OCI-LY1 (cell line): Measurements from ENCODE around the gene ANO2.

ENCODE experiments used
- H2AFZ ChIP-seq: fragments of 200-600 bp; sonication (generic), shearing (Covaris generic); 2 replicates; pipeline ENCODE4 v1.6.0; 2014; ENCODE audit warnings: antibody characterized with exemption, mild to moderate bottlenecking, low read length
- H3F3A ChIP-seq: fragments of 200-600 bp; sonication (generic), shearing (Covaris generic); 2 replicates; pipeline ENCODE4 v1.6.0; 2014; ENCODE audit warnings: mild to moderate bottlenecking, antibody characterized with exemption, low read length, moderate library complexity; ENCODE audit not compliant: insufficient read depth
- H3K27ac ChIP-seq: fragments of 200-600 bp; sonication (generic); 2 replicates; pipeline ENCODE4 v1.5.1; 2014; ENCODE audit warnings: low read length, mixed run types, mild to moderate bottlenecking, low read depth; ENCODE audit not compliant: poor library complexity, severe bottlenecking
- H3K27me3 ChIP-seq: fragments of 200-600 bp; sonication (generic); 2 replicates; pipeline ENCODE4 v1.6.0; 2014; ENCODE audit warnings: antibody characterized with exemption, mild to moderate bottlenecking, low read length, moderate library complexity; ENCODE audit not compliant: insufficient read depth
- H3K36me3 ChIP-seq: fragments of 200-600 bp; sonication (generic); 2 replicates; pipeline ENCODE4 v1.6.1; 2014; ENCODE audit warnings: mild to moderate bottlenecking, antibody characterized with exemption, low read length, moderate library complexity, mixed read lengths; ENCODE audit not compliant: insufficient read depth
- H3K4me1 ChIP-seq: fragments of 200-600 bp; sonication (generic); 2 replicates; pipeline ENCODE4 v1.5.1; 2014; ENCODE audit warnings: mild to moderate bottlenecking, low read length, moderate library complexity; ENCODE audit not compliant: insufficient read depth, severe bottlenecking
- H3K4me2 ChIP-seq: fragments of 200-600 bp; sonication (generic), shearing (Covaris generic); 2 replicates; pipeline ENCODE4 v1.6.1; 2014; ENCODE audit warnings: low read length
- H3K4me3 ChIP-seq: fragments of 200-600 bp; sonication (generic); 2 replicates; pipeline ENCODE4 v1.5.1; 2014; ENCODE audit warnings: low read length, low read depth, mild to moderate bottlenecking, mixed read lengths; ENCODE audit not compliant: poor library complexity, severe bottlenecking
- H3K79me2 ChIP-seq: fragments of 200-600 bp; shearing (Covaris generic); 2 replicates; pipeline ENCODE4 v1.6.1; 2016; ENCODE audit warnings: mixed run types, low read length, mixed read lengths; ENCODE audit not compliant: insufficient read depth
- H3K9ac ChIP-seq: fragments of 200-600 bp; sonication (generic), shearing (Covaris generic); 2 replicates; pipeline ENCODE4 v1.6.1; 2014; ENCODE audit warnings: mild to moderate bottlenecking, low read length, mixed read lengths
- H3K9me2 ChIP-seq: fragments of 200-600 bp; sonication (generic), shearing (Covaris generic); 2 replicates; pipeline ENCODE4 v1.6.1; 2014; ENCODE audit warnings: low read depth, mild to moderate bottlenecking, low read length, mixed read lengths
- H3K9me3 ChIP-seq: fragments of 200-600 bp; shearing (Covaris generic); 2 replicates; pipeline ENCODE4 v1.6.1; 2014; ENCODE audit warnings: low read length, mixed read lengths
- H4K20me1 ChIP-seq: fragments of 200-600 bp; sonication (generic), shearing (Covaris generic); 2 replicates; pipeline ENCODE4 v1.6.0; 2016; ENCODE audit warnings: mild to moderate bottlenecking, low read length; ENCODE audit not compliant: insufficient read depth
- EZH2 ChIP-seq: fragments of 200-600 bp; sonication (generic), shearing (Covaris generic); IDR thresholded peaks from 2 replicates; pipeline ENCODE4 v1.8.0; 2017; ENCODE audit warnings: borderline replicate concordance, mixed run types, mild to moderate bottlenecking, antibody characterized with exemption, low read length, moderate library complexity, mixed read lengths
- TF ChIP-seq, protein P1 (sequence below): fragments of 200-600 bp; sonication (generic), shearing (Covaris generic); IDR thresholded peaks from 2 replicates; pipeline ENCODE4 v1.5.1; 2017; ENCODE audit warnings: mild to moderate bottlenecking, antibody characterized with exemption, low read length, moderate library complexity, mixed read lengths

The ANO2 gene

DNA sequence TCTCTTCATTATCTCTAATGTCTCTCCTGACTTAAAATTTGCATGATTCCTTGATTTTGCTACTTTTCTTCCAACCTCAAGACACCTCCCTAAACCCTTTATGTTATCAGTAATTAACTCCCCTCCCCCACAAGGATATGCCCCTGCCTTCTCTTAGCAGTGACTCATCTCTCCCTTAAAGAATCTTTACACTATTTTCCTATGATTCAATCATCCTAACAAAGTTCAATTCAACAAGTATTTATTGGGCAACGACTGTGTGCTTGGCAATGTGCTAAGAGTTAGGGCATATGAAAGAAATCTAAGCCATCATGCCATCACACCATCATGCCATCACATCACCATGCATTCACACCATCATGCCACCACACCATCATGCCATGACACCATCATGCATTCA, 80.1 kb downstream of the ANO2 start:
- Histone ChIP-seq H2AFZ (no peak overlapping the region), H3K4me2 (no peak overlapping the region), H3K36me3 (no peaks in the 10 kb centered on the region), H3F3A (no peaks in the 10 kb centered on the region), H3K4me3 (no peak overlapping the region), H3K9me3 (no peaks in the 10 kb centered on the region), H3K9ac (no peak overlapping the region), H3K4me1 (no peaks in the 10 kb centered on the region), H3K27ac (no peak overlapping the region), H4K20me1 (no peaks in the 10 kb centered on the region), H3K27me3 (no peaks in the 10 kb centered on the region), H3K79me2 (no peaks in the 10 kb centered on the region), H3K9me2 (no peaks in the 10 kb centered on the region)
- TF ChIP-seq, protein P1, sequence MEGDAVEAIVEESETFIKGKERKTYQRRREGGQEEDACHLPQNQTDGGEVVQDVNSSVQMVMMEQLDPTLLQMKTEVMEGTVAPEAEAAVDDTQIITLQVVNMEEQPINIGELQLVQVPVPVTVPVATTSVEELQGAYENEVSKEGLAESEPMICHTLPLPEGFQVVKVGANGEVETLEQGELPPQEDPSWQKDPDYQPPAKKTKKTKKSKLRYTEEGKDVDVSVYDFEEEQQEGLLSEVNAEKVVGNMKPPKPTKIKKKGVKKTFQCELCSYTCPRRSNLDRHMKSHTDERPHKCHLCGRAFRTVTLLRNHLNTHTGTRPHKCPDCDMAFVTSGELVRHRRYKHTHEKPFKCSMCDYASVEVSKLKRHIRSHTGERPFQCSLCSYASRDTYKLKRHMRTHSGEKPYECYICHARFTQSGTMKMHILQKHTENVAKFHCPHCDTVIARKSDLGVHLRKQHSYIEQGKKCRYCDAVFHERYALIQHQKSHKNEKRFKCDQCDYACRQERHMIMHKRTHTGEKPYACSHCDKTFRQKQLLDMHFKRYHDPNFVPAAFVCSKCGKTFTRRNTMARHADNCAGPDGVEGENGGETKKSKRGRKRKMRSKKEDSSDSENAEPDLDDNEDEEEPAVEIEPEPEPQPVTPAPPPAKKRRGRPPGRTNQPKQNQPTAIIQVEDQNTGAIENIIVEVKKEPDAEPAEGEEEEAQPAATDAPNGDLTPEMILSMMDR: no peak
- no peak for TF ChIP-seq EZH2

- H3F3A ChIP-seq: no peaks in the 10 kb centered on the region
- H3K36me3 ChIP-seq: no peaks in the 10 kb centered on the region
- TF ChIP-seq EZH2: no peak
- TF ChIP-seq, protein P1: no peak
- H3K27ac ChIP-seq: no peak overlapping the region
- no peak overlapping the region for H2AFZ ChIP-seq
- H3K79me2 ChIP-seq: no peaks in the 10 kb centered on the region
- H3K9ac ChIP-seq: no peak overlapping the region
- H4K20me1 ChIP-seq: no peaks in the 10 kb centered on the region
- H3K9me2 ChIP-seq: no peaks in the 10 kb centered on the region
- no peaks in the 10 kb centered on the region for H3K4me1 ChIP-seq
- no peaks in the 10 kb centered on the region for H3K9me3 ChIP-seq
- no peak overlapping the region for H3K4me3 ChIP-seq
- H3K4me2 ChIP-seq: no peak overlapping the region
- no peaks in the 10 kb centered on the region for H3K27me3 ChIP-seq
Observed at GRCh38 chr12:5864301-5864700, 80.8 kb downstream of the ANO2 start.

DNA sequence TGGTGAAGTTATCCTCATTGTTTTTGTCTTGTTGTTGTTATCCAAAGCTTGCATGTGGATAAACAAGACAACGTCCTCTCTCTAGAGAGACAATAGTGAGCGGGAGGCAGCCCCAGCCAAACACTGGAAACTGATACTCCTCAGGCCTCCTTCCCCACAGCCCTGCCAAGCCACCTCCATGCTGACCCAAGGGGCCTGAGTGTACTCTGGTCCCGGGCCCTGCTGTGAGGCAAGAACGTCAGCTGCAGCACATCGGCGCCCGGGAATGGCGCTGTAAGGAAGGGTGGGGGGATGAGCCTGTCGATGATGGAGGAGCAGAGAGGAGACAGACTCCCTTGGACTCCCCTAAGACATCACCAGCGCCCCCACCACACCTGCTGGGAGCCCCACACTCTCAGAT, 83.6 kb downstream of the ANO2 start:
- no peaks in the 10 kb centered on the region for H3K36me3 ChIP-seq
- H3F3A ChIP-seq: no peaks in the 10 kb centered on the region
- H3K9me3 ChIP-seq: no peaks in the 10 kb centered on the region
- H3K27me3 ChIP-seq: no peaks in the 10 kb centered on the region
- no peak overlapping the region for H3K27ac ChIP-seq
- H3K9ac ChIP-seq: no peak overlapping the region
- no peaks in the 10 kb centered on the region for H3K9me2 ChIP-seq
- no peak overlapping the region for H3K4me3 ChIP-seq
- no peaks in the 10 kb centered on the region for H4K20me1 ChIP-seq
- TF ChIP-seq, protein P1: no peak
- TF ChIP-seq EZH2: no peak
- no peaks in the 10 kb centered on the region for H3K4me1 ChIP-seq
- no peak overlapping the region for H2AFZ ChIP-seq
- no peaks in the 10 kb centered on the region for H3K79me2 ChIP-seq
- no peak overlapping the region for H3K4me2 ChIP-seq
